Left lung (tissue), 10 donors: ENCODE results near the gene SMAD4. TPM values are rescaled to one million over a fixed set of nuclear protein-coding genes. Genes with fewer than 3 reads are reported as not detected.
"Not testable (repeated sequence)": the region's sequence is repeated elsewhere in the genome, so short reads cannot be mapped to it uniquely, and the experiment has no call there.

Experiments used
- ATAC-seq: fragments of 200-7000 bp; cut with Tn5 transposase; one replicate; pipeline ENCODE4 v1.9.1; 2020; ENCODE audit warnings: moderate library complexity
- DNase-seq, 4 donors: peaks; one replicate each; pipeline ENCODE4 v3.0.0-alpha.2; 2013 to 2020
- H3K27ac ChIP-seq, 2 donors: fragments of 200-600 bp; sonication (generic) in 1 of 2; one replicate each; pipeline versions ENCODE4 v1.5.0 to v1.8.0; 2020 to 2021
- H3K27me3 ChIP-seq, 2 donors: fragments of 200-600 bp; sonication (generic) in 1 of 2; one replicate each; pipeline versions ENCODE4 v1.5.0 to v1.8.0; 2020 to 2021
- H3K36me3 ChIP-seq, 2 donors: fragments of 200-600 bp; sonication (generic) in 1 of 2; one replicate each; pipeline versions ENCODE4 v1.5.0 to v1.8.0; 2020 to 2021
- H3K4me1 ChIP-seq, 2 donors: fragments of 200-600 bp; one replicate each; pipeline ENCODE4 v1.8.0; 2021
- H3K4me3 ChIP-seq, 2 donors: fragments of 200-600 bp; sonication (generic) in 1 of 2; one replicate each; pipeline versions ENCODE4 v1.5.0 to v1.8.0; 2020 to 2021; ENCODE audit warnings: mild to moderate bottlenecking in 1 of 2
- H3K9me3 ChIP-seq, 2 donors: fragments of 200-600 bp; sonication (generic) in 1 of 2; one replicate each; pipeline versions ENCODE4 v1.5.0 to v1.8.0; 2020 to 2021
- intact Hi-C, 2 donors: fragments of 100-400 bp; cut with DNase I; formaldehyde crosslinking; loops; one replicate each; pipeline versions ENCODE4 v1.11.2 to v1.14.2; 2022
- polyA plus RNA-seq, 6 donors: library from polyadenylated mRNA; unstranded; fragments of 120-200 nt; gene quantifications; one replicate each; pipeline ENCODE4 v1.2.1, GENCODE V29; 2013; ENCODE audit not compliant: insufficient read length in 6 of 6
- total RNA-seq, 2 donors: library from RNA; stranded (reverse); fragmentation: NEBNext Ultra II Directional; extraction: Animal tissue kit (Norgen Biotek cat#: 25700); gene quantifications; one replicate each; pipeline ENCODE4 v1.2.1, GENCODE V29; 2021
- TF ChIP-seq, protein P1 (sequence below), 2 donors: fragments of 200-600 bp; sonication (generic) in 1 of 2; IDR thresholded peaks; one replicate each; pipeline versions ENCODE4 v1.5.0 to v1.8.0; 2021; ENCODE audit warnings: antibody characterized with exemption in 2 of 2
- donor health status: DM: no; HTN: yes; CAD: no.
- donor health status: DM: no; HTN: no; CAD: no.

Gene SMAD4
- total and polyA plus RNA-seq, 8 donors, result 90.7 to 170 (median 143) TPM

- DNase-seq (no peak), ATAC-seq (no peak)
- no peaks in the 10 kb centered on the region for H3K27me3 ChIP-seq
Observed at GRCh38 chr18:50986360-50987087, 43.5 kb upstream of the SMAD4 start.

DNA sequence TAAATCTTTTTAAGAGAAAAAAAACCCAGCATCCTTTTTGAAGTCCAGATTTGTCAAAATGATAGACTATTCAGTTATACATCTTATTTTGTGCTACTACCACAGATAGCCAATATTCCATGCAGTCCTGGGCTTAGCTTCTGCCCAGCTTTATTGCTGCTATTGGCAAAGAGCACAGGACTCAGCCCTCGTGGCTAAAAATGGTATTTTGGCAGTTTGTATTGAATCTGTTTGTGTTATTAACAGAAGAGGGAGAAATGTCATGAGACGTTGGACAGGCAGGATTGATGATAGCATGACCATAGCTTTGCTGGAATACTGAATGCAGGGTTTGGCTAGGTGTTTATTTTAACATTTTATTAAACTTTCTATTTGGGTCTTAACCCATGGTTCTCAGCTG, 42.8 kb upstream of the SMAD4 start:
- ATAC-seq, result no peak
- H3K4me1 ChIP-seq, result no peaks in the 10 kb centered on the region
- TF ChIP-seq, protein P1, sequence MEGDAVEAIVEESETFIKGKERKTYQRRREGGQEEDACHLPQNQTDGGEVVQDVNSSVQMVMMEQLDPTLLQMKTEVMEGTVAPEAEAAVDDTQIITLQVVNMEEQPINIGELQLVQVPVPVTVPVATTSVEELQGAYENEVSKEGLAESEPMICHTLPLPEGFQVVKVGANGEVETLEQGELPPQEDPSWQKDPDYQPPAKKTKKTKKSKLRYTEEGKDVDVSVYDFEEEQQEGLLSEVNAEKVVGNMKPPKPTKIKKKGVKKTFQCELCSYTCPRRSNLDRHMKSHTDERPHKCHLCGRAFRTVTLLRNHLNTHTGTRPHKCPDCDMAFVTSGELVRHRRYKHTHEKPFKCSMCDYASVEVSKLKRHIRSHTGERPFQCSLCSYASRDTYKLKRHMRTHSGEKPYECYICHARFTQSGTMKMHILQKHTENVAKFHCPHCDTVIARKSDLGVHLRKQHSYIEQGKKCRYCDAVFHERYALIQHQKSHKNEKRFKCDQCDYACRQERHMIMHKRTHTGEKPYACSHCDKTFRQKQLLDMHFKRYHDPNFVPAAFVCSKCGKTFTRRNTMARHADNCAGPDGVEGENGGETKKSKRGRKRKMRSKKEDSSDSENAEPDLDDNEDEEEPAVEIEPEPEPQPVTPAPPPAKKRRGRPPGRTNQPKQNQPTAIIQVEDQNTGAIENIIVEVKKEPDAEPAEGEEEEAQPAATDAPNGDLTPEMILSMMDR (IDR thresholded peaks at IDR 0.05), result no peak
- peaks cover 0 to 15% of the 10 kb centered on the region in 2 donors for H3K36me3 ChIP-seq
- no peak overlapping the region for H3K4me3 ChIP-seq
- H3K9me3 ChIP-seq, result no peaks in the 10 kb centered on the region
- no peak for DNase-seq
- H3K27me3 ChIP-seq, result no peaks in the 10 kb centered on the region
- H3K27ac ChIP-seq, result no peak overlapping the region
- intact Hi-C loops, result no loop called here

More at GRCh38 chr18:50986360-50987087, 43.5 kb upstream of the SMAD4 start:
- TF ChIP-seq, protein P1 (IDR thresholded peaks at IDR 0.05), result no peak
- intact Hi-C loops, result no loop called here
- Histone ChIP-seq H3K4me3 (no peak overlapping the region), H3K9me3 (no peaks in the 10 kb centered on the region), H3K27ac (no peak overlapping the region), H3K4me1 (no peaks in the 10 kb centered on the region), H3K36me3 (peaks cover 0 to 15% of the 10 kb centered on the region in 2 donors)

DNA sequence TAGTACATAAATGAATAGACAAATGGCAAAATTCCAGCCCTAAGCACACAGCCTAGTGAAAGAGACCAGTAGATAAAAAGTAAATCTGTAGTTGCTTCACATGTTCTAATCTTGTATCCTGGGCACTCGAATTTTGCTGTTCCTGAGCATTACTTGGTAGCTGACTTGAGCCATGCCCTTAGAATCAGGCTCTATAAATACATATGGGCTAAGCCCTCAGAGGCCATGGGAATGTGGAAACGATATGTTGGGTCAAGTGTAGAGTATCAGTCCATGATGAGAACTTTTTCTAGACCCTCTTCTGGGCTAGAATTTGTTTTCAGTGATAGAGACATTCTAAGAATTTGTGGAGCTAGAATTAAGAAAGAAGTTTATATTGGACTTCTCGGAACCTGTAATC, 40.3 kb upstream of the SMAD4 start:
- no peak overlapping the region for H3K4me3 ChIP-seq
- DNase-seq, result no peak
- no peak for ATAC-seq
- no peaks in the 10 kb centered on the region for H3K4me1 ChIP-seq
- H3K36me3 ChIP-seq, result peaks cover 0 to 8% of the 10 kb centered on the region in 2 donors
- intact Hi-C loops, result no loop called here
- H3K9me3 ChIP-seq, result no peaks in the 10 kb centered on the region
- H3K27me3 ChIP-seq, result no peaks in the 10 kb centered on the region
- TF ChIP-seq, protein P1 (IDR thresholded peaks at IDR 0.05), result no peak
- no peak overlapping the region for H3K27ac ChIP-seq

DNA sequence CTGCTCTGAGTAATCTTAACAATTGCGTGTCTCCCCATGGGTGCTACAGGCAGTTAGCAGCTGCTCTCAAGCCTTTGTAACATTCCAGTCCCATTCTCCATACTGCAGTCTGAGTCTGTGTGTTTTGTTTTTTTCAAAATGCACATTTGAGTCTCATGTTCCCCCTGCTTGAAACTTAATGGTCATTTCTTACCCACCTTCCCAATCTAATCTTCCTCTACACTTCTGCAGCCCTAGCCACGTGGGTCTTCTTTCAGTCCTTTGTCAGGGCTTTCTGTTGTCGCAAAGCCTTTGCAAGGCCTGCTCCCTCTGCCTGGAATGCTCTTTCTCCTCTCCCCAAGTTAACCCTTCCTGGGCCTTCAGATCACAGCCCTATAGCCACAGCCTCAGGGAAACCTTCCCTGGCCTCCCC, 37.7 kb upstream of the SMAD4 start:
- H3K9me3 ChIP-seq, result no peaks in the 10 kb centered on the region
- TF ChIP-seq, protein P1 (IDR thresholded peaks at IDR 0.05), result no peak
- H3K36me3 ChIP-seq, result peaks cover 0 to 4% of the 10 kb centered on the region in 2 donors
- intact Hi-C loops, result no loop called here
- H3K27ac ChIP-seq, result no peak overlapping the region
- no peak overlapping the region for H3K4me3 ChIP-seq
- ATAC-seq, result no peak
- no peaks in the 10 kb centered on the region for H3K27me3 ChIP-seq
- no peaks in the 10 kb centered on the region for H3K4me1 ChIP-seq
- no peak for DNase-seq

- intact Hi-C loops, result no loop called here
- Histone ChIP-seq H3K4me3 (no peak overlapping the region), H3K27me3 (no peaks in the 10 kb centered on the region), H3K4me1 (no peaks in the 10 kb centered on the region), H3K9me3 (no peaks in the 10 kb centered on the region), H3K27ac (no peak overlapping the region), H3K36me3 (no peaks in the 10 kb centered on the region)
- TF ChIP-seq, protein P1 (IDR thresholded peaks at IDR 0.05), result no peak
- no peak for DNase-seq
- no peak for ATAC-seq
Observed at GRCh38 chr18:50994031-50994430, 36.0 kb upstream of the SMAD4 start.

DNA sequence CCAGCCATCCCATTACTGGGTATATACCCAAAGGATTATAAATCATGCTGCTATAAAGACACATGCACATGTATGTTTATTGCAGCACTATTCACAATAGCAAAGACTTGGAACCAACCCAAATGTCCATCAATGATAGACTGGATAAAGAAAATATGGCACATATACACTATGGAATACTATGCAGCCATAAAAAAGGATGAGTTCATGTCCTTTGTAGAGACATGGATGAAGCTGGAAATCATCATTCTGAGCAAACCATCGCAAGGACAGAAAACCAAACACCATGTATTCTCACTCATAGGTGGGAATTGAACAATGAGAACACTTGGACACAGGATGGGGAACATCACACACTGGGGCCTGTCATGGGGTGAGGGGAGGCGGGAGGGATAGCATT, 26.8 kb upstream of the SMAD4 start:
- H3K4me3 ChIP-seq, H3K27me3 ChIP-seq, H3K36me3 ChIP-seq, H3K9me3 ChIP-seq, ATAC-seq, DNase-seq, H3K27ac ChIP-seq, intact Hi-C loops, H3K4me1 ChIP-seq: not testable (repeated sequence)
